Psoas muscle (tissue), 8 donors: ENCODE measurements around the gene ZFAND6. TPM values are rescaled to one million over a fixed set of nuclear protein-coding genes. Genes with fewer than 3 reads are reported as not detected.

Experiments
- ATAC-seq, 4 donors: fragments of 200-7000 bp; cut with Tn5 transposase; one replicate each; pipeline ENCODE4 v1.9.1; 2020; ENCODE audit warnings: moderate library complexity in 3 of 4, mild to moderate bottlenecking in 2 of 4
- DNase-seq, 2 donors: peaks; one replicate each; pipeline ENCODE4 v3.0.0-alpha.2; 2020
- H3K27ac ChIP-seq: fragments of 200-600 bp; one replicate; pipeline ENCODE4 v1.8.0; 2022
- H3K27me3 ChIP-seq, 3 donors: fragments of 200-600 bp in 1 of 3; one replicate each; pipeline versions ENCODE4 v1.6.1 to v1.8.0; 2013 to 2022; ENCODE audit warnings: low read length in 2 of 3, mild to moderate bottlenecking in 2 of 3, moderate library complexity in 1 of 3; ENCODE audit not compliant: insufficient read depth in 3 of 3
- H3K36me3 ChIP-seq, 2 donors: fragments of 200-600 bp in 1 of 2; one replicate each; pipeline versions ENCODE4 v1.6.1 to v1.8.0; 2013 to 2022; ENCODE audit warnings: low read depth in 1 of 2, mild to moderate bottlenecking in 1 of 2, moderate library complexity in 1 of 2; ENCODE audit not compliant: insufficient read depth in 1 of 2
- H3K4me1 ChIP-seq: fragments of 200-600 bp; one replicate; pipeline ENCODE4 v1.8.0; 2022
- H3K4me3 ChIP-seq: fragments of 200-600 bp; one replicate; pipeline ENCODE4 v1.8.0; 2022; ENCODE audit warnings: mild to moderate bottlenecking
- H3K9me3 ChIP-seq: fragments of 200-600 bp; one replicate; pipeline ENCODE4 v1.8.0; 2022
- WGBS, 3 donors: extraction: QIAGEN DNeasy Blood & Tissue Kit; methylation state at CpG; one replicate each; pipeline versions ENCODE4 v1.1.6 to v1.1.7; 2013; 5-methylcytosine and 5-hydroxymethylcytosine counted together
- intact Hi-C, 2 donors: fragments of 100-400 bp; cut with DNase I; formaldehyde crosslinking; loops; one replicate each; pipeline versions ENCODE4 v1.11.0 to v1.14.2; 2022
- polyA plus RNA-seq, 3 donors: library from polyadenylated mRNA; stranded (reverse); fragments of 200-250 nt; gene quantifications; one replicate each; pipeline ENCODE4 v1.2.3, GENCODE V29; 2013
- total RNA-seq, 4 donors: library from RNA; stranded (reverse); fragmentation: NEBNext Ultra II Directional in 2 of 4; extraction: Animal tissue kit (Norgen Biotek cat#: 25700) in 2 of 4; gene quantifications; one replicate each; pipeline versions ENCODE4 v1.2.1 to v1.2.4, GENCODE V29; 2021 to 2023
- TF ChIP-seq, protein P1 (sequence below): fragments of 200-600 bp; IDR thresholded peaks from one replicate; pipeline ENCODE4 v1.8.0; 2022; ENCODE audit warnings: antibody characterized with exemption
- donor health status: healthy with polysubstance abuse.
- donor health status: DM: no; HTN: no; CAD: no; lungs with moderate emphysema.
- donor health status: Bipolar disorder and iron deficiency.
- donor health status: healthy.
- donor health status: DM: yes; HTN: yes; CAD: no.
- donor health status: DM: no; HTN: no; CAD: no.
- donor health status: DM: no; HTN: no; CAD: no.
- donor health status: DM: yes; HTN: yes; CAD: no.

Gene ZFAND6
- total and polyA plus RNA-seq, 7 donors, result 66.3 to 125 (median 78.8) TPM

DNA sequence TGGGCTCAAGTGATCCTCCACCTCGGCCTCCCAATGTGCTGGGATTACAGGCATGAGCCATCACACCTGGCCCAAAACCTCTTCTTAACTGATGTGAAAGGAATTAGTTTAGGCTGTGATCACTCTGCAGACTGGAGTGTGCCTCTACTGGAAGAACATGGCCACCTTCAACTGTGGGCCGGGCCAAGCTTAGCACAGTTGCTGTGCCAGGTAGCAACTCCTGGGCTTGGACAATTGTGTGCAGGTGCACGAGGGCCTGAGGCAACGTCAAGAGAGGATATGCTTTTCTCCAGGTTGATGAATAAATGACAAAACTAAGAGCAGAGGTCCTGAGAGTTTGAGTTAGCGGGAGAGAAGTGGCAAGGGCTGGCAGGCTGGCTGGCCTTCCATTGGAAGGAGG, 99.8 kb downstream of the ZFAND6 start:
- DNase-seq, result no peak
- H3K4me1 ChIP-seq, result peaks cover 14% of the 10 kb centered on the region
- ATAC-seq, result no peak
- H3K4me3 ChIP-seq, result no peak overlapping the region
- H3K36me3 ChIP-seq, result peaks cover 0 to 67% of the 10 kb centered on the region in 2 donors
- H3K9me3 ChIP-seq, result no peaks in the 10 kb centered on the region
- no peaks in the 10 kb centered on the region for H3K27me3 ChIP-seq
- TF ChIP-seq, protein P1, sequence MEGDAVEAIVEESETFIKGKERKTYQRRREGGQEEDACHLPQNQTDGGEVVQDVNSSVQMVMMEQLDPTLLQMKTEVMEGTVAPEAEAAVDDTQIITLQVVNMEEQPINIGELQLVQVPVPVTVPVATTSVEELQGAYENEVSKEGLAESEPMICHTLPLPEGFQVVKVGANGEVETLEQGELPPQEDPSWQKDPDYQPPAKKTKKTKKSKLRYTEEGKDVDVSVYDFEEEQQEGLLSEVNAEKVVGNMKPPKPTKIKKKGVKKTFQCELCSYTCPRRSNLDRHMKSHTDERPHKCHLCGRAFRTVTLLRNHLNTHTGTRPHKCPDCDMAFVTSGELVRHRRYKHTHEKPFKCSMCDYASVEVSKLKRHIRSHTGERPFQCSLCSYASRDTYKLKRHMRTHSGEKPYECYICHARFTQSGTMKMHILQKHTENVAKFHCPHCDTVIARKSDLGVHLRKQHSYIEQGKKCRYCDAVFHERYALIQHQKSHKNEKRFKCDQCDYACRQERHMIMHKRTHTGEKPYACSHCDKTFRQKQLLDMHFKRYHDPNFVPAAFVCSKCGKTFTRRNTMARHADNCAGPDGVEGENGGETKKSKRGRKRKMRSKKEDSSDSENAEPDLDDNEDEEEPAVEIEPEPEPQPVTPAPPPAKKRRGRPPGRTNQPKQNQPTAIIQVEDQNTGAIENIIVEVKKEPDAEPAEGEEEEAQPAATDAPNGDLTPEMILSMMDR, result no peak
- intact Hi-C loops, result loop anchor here in 1 of 2 donors (10.0 kb wide), 1 partner anchor 104 kb away; the partner anchor contains the start of gene ZFAND6
- 91 to 96% (median 92%) methylated on average over 5 of the region's 5 CpGs for WGBS, 3 donors
- H3K27ac ChIP-seq, result no peak overlapping the region

DNA sequence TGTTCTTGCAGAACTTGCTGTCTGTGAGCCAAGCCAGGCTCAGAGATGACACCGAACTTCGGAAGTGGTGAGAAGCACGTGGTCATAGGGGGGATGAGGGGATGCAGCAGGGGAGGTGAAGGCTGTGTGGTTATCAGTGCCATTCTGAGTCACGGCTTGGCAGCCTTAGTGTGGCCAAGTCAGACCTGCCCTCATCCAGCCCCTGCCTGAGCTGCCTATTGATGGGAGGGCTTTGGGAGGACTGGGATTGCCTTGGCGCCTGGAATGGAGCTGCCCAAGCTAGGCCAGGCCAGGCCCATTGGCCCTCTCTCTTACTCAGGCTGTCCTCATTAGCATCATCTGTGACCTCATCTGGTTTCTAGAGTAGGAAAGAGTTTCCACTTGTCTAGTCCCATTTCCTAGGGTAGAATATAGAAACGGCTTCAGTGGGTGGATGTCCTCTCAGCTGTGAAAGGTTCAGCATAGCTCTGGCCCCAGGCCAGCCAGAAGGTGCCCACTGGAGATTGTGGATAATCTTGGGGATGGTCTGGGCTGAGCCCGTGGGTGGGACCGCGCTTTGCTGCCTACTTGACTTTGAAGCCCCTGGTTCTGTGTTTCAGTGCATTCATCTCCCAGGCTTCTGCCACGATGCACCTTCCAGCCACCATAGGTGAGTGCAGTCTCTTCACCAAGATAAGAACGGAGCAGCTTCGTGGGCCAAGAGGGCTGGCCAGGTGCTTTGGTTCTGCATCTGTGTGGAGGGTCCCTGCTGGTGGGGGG, 100.5 kb downstream of the ZFAND6 start:
- Histone ChIP-seq H3K4me1 (peaks cover 8% of the 10 kb centered on the region), H3K27ac (no peak overlapping the region), H3K9me3 (no peaks in the 10 kb centered on the region), H3K4me3 (no peak overlapping the region), H3K36me3 (peaks cover 0 to 74% of the 10 kb centered on the region in 2 donors), H3K27me3 (no peaks in the 10 kb centered on the region)
- intact Hi-C loops, result loop anchor here in 1 of 2 donors (10.0 kb wide), 1 partner anchor 105 kb away; the partner anchor contains the start of gene ZFAND6
- DNase-seq (no peak), ATAC-seq (peak in 1 of 4 donors; percentile 18)
- 92 to 95% (median 95%) methylated on average over 12 of the region's 12 CpGs for WGBS, 3 donors
- TF ChIP-seq, protein P1, result no peak

DNA sequence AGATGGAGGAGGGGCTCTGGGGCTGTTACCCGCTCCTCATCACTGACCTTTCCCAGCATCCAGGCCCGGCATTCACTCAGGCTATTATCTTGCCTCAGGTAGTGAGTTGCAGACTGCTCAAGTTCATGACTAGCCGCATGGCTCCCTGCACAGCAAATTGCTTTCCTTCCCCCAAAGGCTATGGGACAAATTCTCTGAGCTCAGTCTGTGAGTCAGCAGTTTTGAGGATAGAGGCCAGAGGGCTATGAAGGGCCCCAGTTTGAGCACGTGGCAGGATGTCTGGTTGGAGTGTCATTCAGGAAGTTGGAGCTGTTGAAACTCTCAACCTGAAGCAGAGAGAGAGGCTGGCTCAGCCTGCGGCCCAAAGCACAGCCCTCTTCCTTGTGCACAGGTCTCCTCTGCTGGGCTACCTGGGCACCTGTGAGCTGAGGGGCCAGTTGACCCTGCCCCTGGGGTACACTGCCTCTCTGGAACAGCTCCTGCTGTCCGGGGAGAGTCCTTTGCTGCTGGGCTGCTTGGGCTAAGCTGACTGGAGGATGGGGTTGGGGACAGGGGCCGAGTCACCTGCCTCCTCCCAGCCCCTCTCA, 101.2 kb downstream of the ZFAND6 start:
- no peaks in the 10 kb centered on the region for H3K27me3 ChIP-seq
- peaks cover 0 to 77% of the 10 kb centered on the region in 2 donors for H3K36me3 ChIP-seq
- 70 to 80% (median 79%) methylated on average over 7 of the region's 7 CpGs for WGBS, 3 donors
- H3K4me1 ChIP-seq, result peaks cover 8% of the 10 kb centered on the region
- H3K27ac ChIP-seq, result no peak overlapping the region
- DNase-seq, result peak; percentile 53 to 60
- TF ChIP-seq, protein P1, result no peak
- intact Hi-C loops, result no loop called here
- no peaks in the 10 kb centered on the region for H3K9me3 ChIP-seq
- ATAC-seq, result peak; percentile 57 to 75 (median 68)
- no peak overlapping the region for H3K4me3 ChIP-seq

DNA sequence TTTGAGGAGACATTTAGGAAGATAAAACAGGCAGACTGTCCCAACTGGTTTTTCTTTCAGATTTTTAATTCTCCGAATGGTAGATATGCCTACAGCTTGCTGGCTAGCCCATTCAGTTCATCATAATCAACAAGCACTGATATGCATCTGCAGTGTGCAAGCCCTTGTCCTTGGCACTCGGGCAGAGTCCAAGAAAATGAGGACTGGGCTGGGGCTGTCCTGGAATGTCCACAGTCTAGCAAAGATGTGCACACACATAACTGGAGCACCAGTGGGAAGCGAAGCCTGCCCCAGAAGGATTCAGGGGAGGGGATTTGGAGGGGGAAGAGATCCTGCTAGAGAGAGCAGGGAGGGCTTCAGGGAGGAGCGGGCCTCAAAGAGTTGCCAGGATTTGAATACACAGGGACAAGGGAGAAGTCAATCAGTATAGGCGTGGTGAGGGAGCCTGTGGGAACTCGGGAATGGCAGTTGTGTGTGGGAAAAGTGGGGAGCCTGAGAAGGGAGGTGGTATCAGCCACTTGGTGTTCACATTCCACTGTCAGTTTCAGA, 102.1 kb downstream of the ZFAND6 start:
- H3K27ac ChIP-seq, result no peak overlapping the region
- ATAC-seq (no peak), DNase-seq (no peak)
- TF ChIP-seq, protein P1, result no peak
- 93 to 95% (median 95%) methylated on average over 6 of the region's 6 CpGs for WGBS, 3 donors
- no peaks in the 10 kb centered on the region for H3K9me3 ChIP-seq
- no peaks in the 10 kb centered on the region for H3K27me3 ChIP-seq
- peaks cover 8% of the 10 kb centered on the region for H3K4me1 ChIP-seq
- H3K36me3 ChIP-seq, result peaks cover 0 to 77% of the 10 kb centered on the region in 2 donors
- no peak overlapping the region for H3K4me3 ChIP-seq
- intact Hi-C loops, result no loop called here
